ENCODE data around the gene SPRR2G. TPM values are rescaled to one million over a fixed set of nuclear protein-coding genes. Genes with fewer than 3 reads are reported as not detected.

Gene SPRR2G
- total RNA-seq (not detected), polyA plus RNA-seq (not detected)
- long read RNA-seq, donor 1: 0 reads
- long read RNA-seq, donor 2: 0 reads
- long read RNA-seq, donor 3: 0 reads
- long read RNA-seq, donor 4: 0 reads
- long read RNA-seq, donor 5: 0 reads
- long read RNA-seq, donor 6: 0 reads
- long read RNA-seq, donor 7: 0 reads
- long read RNA-seq, donor 8: 0 reads
- long read RNA-seq, donor 9: 0 reads
- long read RNA-seq, donor 10: 0 reads

GRCh38 chr1:153150846-153151245 lies at the start of gene SPRR2G:
Gene SPRR2G, minus strand, starts transcription at chr1:153150890. Its CDS starts 780 bp downstream, at chr1:153150110.
- no peak within 1 kb of the TSS for H3K27ac ChIP-seq
- TF ChIP-seq CTCF (IDR thresholded peaks at IDR 0.05): no peak
- no peak for TF ChIP-seq POLR2A (IDR thresholded peaks at IDR 0.05)
- H3K4me1 ChIP-seq (replicated peaks in 1 of 2): no peaks in the 10 kb centered on the region
- H3K36me3 ChIP-seq (replicated peaks in 1 of 2): no peaks in the 10 kb centered on the region
- H3K9me3 ChIP-seq (replicated peaks in 1 of 3): no peaks in the 10 kb centered on the region
- H3K27me3 ChIP-seq: no peaks in the 10 kb centered on the region
- intact Hi-C loops (cut with DNase I): no loop called here
- no peak for DNase-seq
- no peak within 1 kb of the TSS for H3K4me3 ChIP-seq
- WGBS, 4 donors: 33 to 68% (median 49%) methylated on average over 1 of the region's 1 CpG

- Histone ChIP-seq H3K4me3 (no peak overlapping the region), H3K36me3 (replicated peaks in 1 of 2) (no peaks in the 10 kb centered on the region), H3K27me3 (no peaks in the 10 kb centered on the region), H3K4me1 (replicated peaks in 1 of 2) (no peaks in the 10 kb centered on the region), H3K9me3 (replicated peaks in 1 of 3) (no peaks in the 10 kb centered on the region), H3K27ac (no peak overlapping the region)
- DNase-seq: no peak
- WGBS, 4 donors: 75 to 85% (median 80%) methylated on average over 4 of the region's 4 CpGs
- no peak for TF ChIP-seq CTCF (IDR thresholded peaks at IDR 0.05)
- no peak for TF ChIP-seq POLR2A (IDR thresholded peaks at IDR 0.05)
- intact Hi-C loops (cut with DNase I): no loop called here
Observed at GRCh38 chr1:153195216-153195615, 44.5 kb upstream of the SPRR2G start.

GRCh38 chr1:153194331-153195050 lies 43.8 kb upstream of the SPRR2G start:
- Histone ChIP-seq H3K27me3 (no peaks in the 10 kb centered on the region), H3K9me3 (replicated peaks in 1 of 3) (no peaks in the 10 kb centered on the region), H3K4me3 (no peak overlapping the region), H3K27ac (no peak overlapping the region), H3K36me3 (replicated peaks in 1 of 2) (no peaks in the 10 kb centered on the region), H3K4me1 (replicated peaks in 1 of 2) (no peaks in the 10 kb centered on the region)
- intact Hi-C loops (cut with DNase I): no loop called here
- DNase-seq: no peak
- no peak for TF ChIP-seq CTCF (IDR thresholded peaks at IDR 0.05)
- TF ChIP-seq POLR2A (IDR thresholded peaks at IDR 0.05): no peak
- WGBS, 4 donors: 67 to 68% (median 68%) methylated on average over 3 of the region's 3 CpGs

- WGBS, 4 donors: 40 to 54% (median 51%) methylated on average over 3 of the region's 3 CpGs
- H3K27ac ChIP-seq: no peak overlapping the region
- H3K27me3 ChIP-seq: no peaks in the 10 kb centered on the region
- no peak for DNase-seq
- H3K9me3 ChIP-seq (replicated peaks in 1 of 3): no peaks in the 10 kb centered on the region
- TF ChIP-seq CTCF (IDR thresholded peaks at IDR 0.05) (peak in 1 of 6 experiments; percentile 11), POLR2A (IDR thresholded peaks at IDR 0.05) (no peak)
- no peaks in the 10 kb centered on the region for H3K4me1 ChIP-seq (replicated peaks in 1 of 2)
- H3K36me3 ChIP-seq (replicated peaks in 1 of 2): no peaks in the 10 kb centered on the region
- H3K4me3 ChIP-seq: no peak overlapping the region
- intact Hi-C loops (cut with DNase I): no loop called here
Observed at GRCh38 chr1:153192697-153193096, 42.0 kb upstream of the SPRR2G start.
